Panc1 (cell line): ENCODE results near the gene C4orf36. TPM values are rescaled to one million over a fixed set of nuclear protein-coding genes. Genes with fewer than 3 reads are reported as not detected.

ENCODE experiments used
- ATAC-seq: fragments of 200-7000 bp; cut with Tn5 transposase; 2 replicates; pipeline ENCODE4 v1.9.1; 2020; ENCODE audit warnings: mild to moderate bottlenecking, moderate library complexity
- BruUV-seq: library from RNA; stranded (reverse); fragments of 400-500 nt; replicated peaks from 2 replicates; lab custom pipeline; 2021; lab: Mats Ljungman, UMichigan
- CTCF ChIA-PET: fragments of 300-600 bp; sonication (Branson Sonifier 250); formaldehyde crosslinking; loops from one replicate; lab custom pipeline; 2022; ENCODE audit warnings: antibody characterized with exemption; lab: Charles Lee
- POLR2A ChIA-PET: fragments of 300-600 bp; sonication (Branson Sonifier 250); formaldehyde crosslinking; loops from one replicate; lab custom pipeline; 2022; ENCODE audit warnings: antibody characterized with exemption; lab: Charles Lee
- DNase-seq: peaks from one replicate; pipeline ENCODE4 v3.0.0-alpha.2; 2010; ENCODE audit warnings: low read depth, low spot score
- H3K27ac ChIP-seq: 2 replicates; pipeline ENCODE4 v1.5.1; 2011; ENCODE audit warnings: mild to moderate bottlenecking, low read length, inconsistent platforms
- H3K27me3 ChIP-seq: fragments of 200-500 bp; sonication (Bioruptor generic); 2 replicates; pipeline ENCODE4 v1.6.0; 2014; ENCODE audit warnings: low read length, inconsistent platforms; ENCODE audit not compliant: control insufficient read depth, insufficient read depth
- H3K36me3 ChIP-seq: fragments of 200-500 bp; sonication (Bioruptor generic); 2 replicates; pipeline ENCODE4 v1.5.1; 2014; ENCODE audit warnings: inconsistent platforms, mild to moderate bottlenecking, low read length, moderate library complexity; ENCODE audit not compliant: control insufficient read depth, insufficient read depth
- H3K4me1 ChIP-seq: 2 replicates; pipeline ENCODE4 v1.5.1; 2011; ENCODE audit warnings: inconsistent platforms, mild to moderate bottlenecking, low read length, moderate library complexity; ENCODE audit not compliant: control insufficient read depth, insufficient read depth
- H3K4me3 ChIP-seq, 2 experiments: 2 replicates each; pipeline ENCODE4 v1.5.1; 2011 to 2012; ENCODE audit warnings: low read depth in 2 of 2, low read length in 2 of 2, mild to moderate bottlenecking in 2 of 2, inconsistent platforms in 1 of 2, moderate library complexity in 1 of 2
- H3K9me3 ChIP-seq: fragments of 200-500 bp; sonication (Bioruptor generic); 2 replicates; pipeline ENCODE4 v1.5.1; 2014; ENCODE audit warnings: low read depth, mild to moderate bottlenecking, inconsistent platforms, low read length, moderate library complexity; ENCODE audit not compliant: control insufficient read depth, insufficient read depth
- CTCF ChIP-seq: fragments of 450-650 bp; IDR thresholded peaks from 2 replicates; pipeline ENCODE4 v1.5.1; 2017; ENCODE audit warnings: mild to moderate bottlenecking
- POLR2AphosphoS5 ChIP-seq: IDR thresholded peaks from 2 replicates; pipeline ENCODE4 v1.6.1; 2012; ENCODE audit warnings: mild to moderate bottlenecking, low read depth, low read length, moderate library complexity
- REST ChIP-seq, 2 experiments: IDR thresholded peaks; 2 replicates each; pipeline ENCODE4 v1.6.1; 2011 to 2012; ENCODE audit warnings: low read depth in 2 of 2, control low read depth in 1 of 2, low read length in 1 of 2, mild to moderate bottlenecking in 1 of 2, moderate library complexity in 1 of 2; ENCODE audit not compliant: insufficient read depth in 1 of 2
- SIN3A ChIP-seq: IDR thresholded peaks from 2 replicates; pipeline ENCODE4 v1.6.1; 2012; ENCODE audit warnings: low read depth, mild to moderate bottlenecking, low read length, moderate library complexity, borderline replicate concordance; ENCODE audit not compliant: insufficient read depth
- TCF7L2 ChIP-seq: IDR thresholded peaks from 2 replicates; pipeline ENCODE4 v1.6.1; 2011; ENCODE audit warnings: mild to moderate bottlenecking, low read depth, low read length, inconsistent platforms
- in situ Hi-C: cut with HindIII; loops from 2 replicates; pipeline ENCODE4 v1.10.0; 2016; ENCODE audit warnings: low sequenced_read_pairs, low pct_unique_long_range_greater_than_20kb
- intact Hi-C: fragments of 100-400 bp; cut with micrococcal nuclease; formaldehyde crosslinking; loops from one replicate; pipeline ENCODE4 v1.10.0; 2022; ENCODE audit not compliant: unreplicated experiment
- total RNA-seq: library from RNA; stranded (reverse); gene quantifications from one replicate; pipeline ENCODE4 v1.2.1, GENCODE V29; 2021; ENCODE audit not compliant: unreplicated experiment

Gene C4orf36
- total RNA-seq, 1 experiment from 2014 or later, result 0.26 TPM

GRCh38 chr4:86848732-86849619 is 43.2 kb downstream of the C4orf36 start, which contains the start of gene SLC10A6:
SLC10A6 (minus strand) TSS chr4:86849384; CDS start chr4:86849115, 269 bp downstream.
- no peaks in the 10 kb centered on the region for H3K36me3 ChIP-seq
- DNase-seq, result no peak
- no peaks in the 10 kb centered on the region for H3K4me1 ChIP-seq
- no peak within 1 kb of the TSS for H3K27ac ChIP-seq
- intact Hi-C loops (no loop called here), in situ Hi-C loops (no loop called here)
- no TSS peak for BruUV-seq
- TF ChIP-seq TCF7L2 (no peak), POLR2AphosphoS5 (no peak)
- H3K27me3 ChIP-seq, result no peaks in the 10 kb centered on the region
- H3K4me3 ChIP-seq, result no peak within 1 kb of the TSS
- H3K9me3 ChIP-seq, result no peaks in the 10 kb centered on the region
- ChIA-PET CTCF (no interaction called here), POLR2A (no interaction called here)
- no peak for ATAC-seq

GRCh38 chr4:86848136-86848535 is 44.1 kb downstream of the C4orf36 start:
- ChIA-PET CTCF (no interaction called here), POLR2A (interaction anchor here (0.5 kb wide), 1 partner anchor 10 kb away, joined by 9 read pairs; no protein-coding TSS in a partner anchor)
- in situ Hi-C loops (no loop called here), intact Hi-C loops (no loop called here)
- DNase-seq, result no peak
- H3K36me3 ChIP-seq, result no peaks in the 10 kb centered on the region
- H3K27me3 ChIP-seq, result no peaks in the 10 kb centered on the region
- BruUV-seq, result no TSS peak
- TF ChIP-seq CTCF (no peak), SIN3A (no peak), REST (IDR thresholded peaks at IDR 0.05; ENCODE audit: insufficient read depth in 1 of 2, low read depth in 2 of 2, low read length in 1 of 2) (no peak), POLR2AphosphoS5 (no peak), TCF7L2 (no peak)
- H3K4me3 ChIP-seq, result no peak overlapping the region
- H3K27ac ChIP-seq, result no peak overlapping the region
- ATAC-seq, result no peak
- H3K9me3 ChIP-seq, result no peaks in the 10 kb centered on the region
- no peaks in the 10 kb centered on the region for H3K4me1 ChIP-seq

GRCh38 chr4:86847571-86847970 is 44.7 kb downstream of the C4orf36 start:
- no peaks in the 10 kb centered on the region for H3K27me3 ChIP-seq
- H3K27ac ChIP-seq, result no peak overlapping the region
- TF ChIP-seq TCF7L2 (no peak), CTCF (no peak), SIN3A (no peak)
- in situ Hi-C loops (no loop called here), intact Hi-C loops (no loop called here)
- ChIA-PET POLR2A (interaction anchor here (0.5 kb wide), 1 partner anchor 11 kb away, joined by 9 read pairs; no protein-coding TSS in a partner anchor), CTCF (no interaction called here)
- BruUV-seq, result no TSS peak
- no peak overlapping the region for H3K4me3 ChIP-seq
- no peaks in the 10 kb centered on the region for H3K36me3 ChIP-seq
- H3K9me3 ChIP-seq, result no peaks in the 10 kb centered on the region
- ATAC-seq (no peak), DNase-seq (no peak)
- H3K4me1 ChIP-seq, result no peaks in the 10 kb centered on the region
